ENCODE measurements around the gene ZNF576.
"Not testable (repeated sequence)": the region's sequence is repeated elsewhere in the genome, so short reads cannot be mapped to it uniquely, and the experiment has no call there.

Gene ZNF576, protein sequence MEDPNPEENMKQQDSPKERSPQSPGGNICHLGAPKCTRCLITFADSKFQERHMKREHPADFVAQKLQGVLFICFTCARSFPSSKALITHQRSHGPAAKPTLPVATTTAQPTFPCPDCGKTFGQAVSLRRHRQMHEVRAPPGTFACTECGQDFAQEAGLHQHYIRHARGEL

DNA sequence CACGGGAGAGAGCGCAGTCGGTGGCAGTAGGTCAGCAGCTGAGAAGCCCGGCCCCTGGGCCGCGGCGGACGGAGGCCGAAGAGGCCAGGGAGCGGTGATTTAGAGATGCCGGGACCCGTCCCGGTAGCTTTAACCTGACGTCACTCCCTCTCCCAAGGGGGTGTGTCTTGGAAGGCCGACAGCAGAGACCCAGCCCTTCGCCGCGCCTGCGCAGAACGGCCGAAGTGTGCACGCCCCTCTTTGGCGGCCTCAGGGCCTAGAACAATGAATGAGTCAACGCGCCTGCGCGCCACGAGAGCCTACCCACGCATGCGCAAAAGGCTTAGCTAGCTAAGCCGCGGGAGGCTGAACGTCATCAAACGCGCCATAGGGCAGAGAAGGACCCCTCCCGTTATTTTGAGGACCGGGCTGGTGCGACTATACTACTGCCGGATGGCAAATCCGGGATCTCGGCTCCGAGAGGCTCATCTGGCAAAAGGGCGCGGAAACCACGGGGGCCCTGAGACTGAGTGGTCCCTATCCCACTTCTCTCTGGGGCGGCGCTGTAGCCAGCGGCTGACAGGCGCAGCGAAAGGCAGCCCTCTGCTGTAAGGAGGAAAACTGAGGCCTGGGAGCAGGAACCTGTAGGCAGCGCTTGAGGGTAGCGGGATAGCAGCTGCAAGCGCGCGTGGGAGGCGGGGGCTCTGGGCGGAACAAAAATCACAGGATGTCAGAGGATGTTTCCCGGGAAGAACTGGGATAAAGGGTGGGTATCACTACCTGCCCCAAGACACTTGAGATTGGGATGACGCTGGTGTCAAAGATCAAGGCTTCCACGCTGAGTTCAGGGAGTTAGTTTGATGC, at the start of gene ZNF576, which contains the start of gene IRGQ:
Gene ZNF576 (plus strand): TSS at position 597 of the 843 bp plus-strand sequence. CDS start 514 bp downstream, outside the sequence.
Gene IRGQ (minus strand): TSS at position 136 of the 843 bp plus-strand sequence. CDS start 796 bp downstream, outside the sequence.
- in situ Hi-C loops (cut with MboI; ENCODE audit: low sequenced_read_pairs): no loop called here

- in situ Hi-C loops (cut with MboI; ENCODE audit: low sequenced_read_pairs): not testable (repeated sequence)
These were observed 48.5 kb upstream of the ZNF576 start for GRCh38 chr19:43547926-43548325.

GRCh38 chr19:43548706-43549105, 47.7 kb upstream of the ZNF576 start:
- in situ Hi-C loops (cut with MboI; ENCODE audit: low sequenced_read_pairs): no loop called here

DNA sequence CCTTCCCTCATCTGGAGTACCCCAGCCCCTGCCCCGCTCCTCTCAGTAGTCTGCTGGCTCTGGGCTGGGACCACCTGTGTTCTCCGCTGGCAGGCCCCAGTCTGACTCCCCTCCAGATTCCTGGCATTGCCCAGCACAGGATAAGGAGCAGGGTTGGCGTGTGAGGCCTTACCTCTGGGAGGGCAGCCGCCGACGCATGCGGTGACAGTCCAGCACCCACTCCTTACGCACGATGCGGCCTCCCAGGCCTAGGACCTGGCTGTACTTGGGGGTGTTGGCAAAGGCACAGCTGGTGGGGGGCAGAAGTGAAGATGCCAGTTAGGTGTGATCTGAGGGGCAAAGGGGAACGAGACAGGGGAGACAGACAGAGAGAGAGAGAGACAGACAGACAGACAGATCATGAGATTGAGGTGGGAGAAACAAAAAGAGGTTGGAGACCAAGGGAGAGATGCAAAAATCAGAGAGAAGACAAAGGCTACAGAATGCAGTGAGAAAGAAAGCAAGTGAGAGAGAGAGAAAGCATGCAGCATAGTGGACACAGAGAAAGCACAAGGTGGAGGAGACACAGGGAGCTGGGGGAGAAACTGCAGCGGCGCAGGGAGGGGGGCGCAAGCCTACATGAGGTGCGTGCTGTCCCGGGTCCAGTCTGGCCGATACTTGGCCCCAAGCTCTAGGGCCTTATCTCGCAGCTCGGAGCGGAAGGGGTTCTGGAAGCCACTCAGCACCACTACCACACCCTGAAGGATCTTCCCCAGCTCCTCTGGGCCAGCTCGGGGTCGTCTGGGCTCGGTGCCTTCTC, 44.8 kb upstream of the ZNF576 start:
- in situ Hi-C loops (cut with MboI; ENCODE audit: low sequenced_read_pairs): no loop called here

DNA sequence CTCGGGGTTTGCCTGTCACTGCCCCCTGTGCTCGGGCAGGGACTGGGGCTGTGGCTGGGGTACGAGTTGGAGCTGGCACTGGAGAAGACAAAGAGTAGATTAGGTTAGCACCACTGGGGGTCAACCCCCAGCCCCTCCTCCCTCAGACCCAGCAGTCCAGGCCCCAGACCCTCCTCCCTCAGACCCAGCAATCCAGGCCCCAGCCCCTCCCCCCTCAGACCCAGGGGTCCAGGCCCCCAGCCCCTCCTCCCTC, 44.3 kb upstream of the ZNF576 start:
- in situ Hi-C loops (cut with MboI; ENCODE audit: low sequenced_read_pairs): no loop called here

GRCh38 chr19:43552616-43553015, 43.8 kb upstream of the ZNF576 start:
- in situ Hi-C loops (cut with MboI; ENCODE audit: low sequenced_read_pairs): no loop called here

DNA sequence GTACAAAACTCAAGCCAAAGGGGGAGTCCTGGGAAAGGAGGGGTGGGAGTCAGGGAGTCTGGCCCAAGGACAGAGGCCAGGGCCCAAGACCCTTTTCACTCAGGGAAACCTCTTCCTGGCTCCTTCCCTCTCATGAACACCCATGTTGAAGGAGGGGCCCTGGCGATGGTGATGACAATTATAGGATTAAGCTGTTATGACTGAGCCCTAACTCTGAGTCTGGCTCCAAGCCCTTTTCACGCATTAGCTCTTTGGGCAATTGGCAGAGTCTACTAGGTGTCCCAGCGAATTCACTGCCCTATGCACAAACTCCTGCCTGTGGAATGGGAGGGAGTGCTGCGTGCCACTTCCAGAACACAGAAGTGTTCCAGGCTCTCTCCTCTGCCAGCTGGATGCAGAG, 42.7 kb upstream of the ZNF576 start:
- in situ Hi-C loops (cut with MboI; ENCODE audit: low sequenced_read_pairs): no loop called here

DNA sequence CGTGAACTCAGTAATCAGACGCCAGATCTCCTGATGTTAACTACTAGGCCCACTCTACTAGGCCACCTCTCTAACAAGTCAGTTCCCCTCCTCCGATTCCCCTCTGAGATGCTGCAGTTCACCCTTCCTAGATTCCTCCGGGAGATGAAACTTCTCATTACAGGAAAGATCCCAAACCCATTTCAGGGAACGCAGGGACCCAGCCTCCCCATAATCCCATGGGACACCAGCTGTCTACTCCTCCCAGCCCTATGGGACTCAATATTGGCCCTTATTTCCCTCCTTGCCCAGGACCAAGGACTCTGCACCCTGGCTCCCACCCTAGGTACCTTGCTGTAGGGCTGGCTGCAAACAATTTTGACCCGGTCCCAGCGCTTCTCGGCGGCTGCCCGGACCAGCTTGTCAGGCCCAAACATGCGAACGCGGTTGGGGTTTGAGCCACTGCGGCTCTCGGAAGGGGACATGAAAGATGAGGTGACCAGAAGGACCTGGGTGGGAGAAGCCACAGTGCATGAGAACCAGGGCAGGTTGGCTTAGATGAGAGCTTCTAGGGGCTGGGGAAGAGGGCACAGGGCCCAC, 42.0 kb upstream of the ZNF576 start:
- in situ Hi-C loops (cut with MboI; ENCODE audit: low sequenced_read_pairs): no loop called here

DNA sequence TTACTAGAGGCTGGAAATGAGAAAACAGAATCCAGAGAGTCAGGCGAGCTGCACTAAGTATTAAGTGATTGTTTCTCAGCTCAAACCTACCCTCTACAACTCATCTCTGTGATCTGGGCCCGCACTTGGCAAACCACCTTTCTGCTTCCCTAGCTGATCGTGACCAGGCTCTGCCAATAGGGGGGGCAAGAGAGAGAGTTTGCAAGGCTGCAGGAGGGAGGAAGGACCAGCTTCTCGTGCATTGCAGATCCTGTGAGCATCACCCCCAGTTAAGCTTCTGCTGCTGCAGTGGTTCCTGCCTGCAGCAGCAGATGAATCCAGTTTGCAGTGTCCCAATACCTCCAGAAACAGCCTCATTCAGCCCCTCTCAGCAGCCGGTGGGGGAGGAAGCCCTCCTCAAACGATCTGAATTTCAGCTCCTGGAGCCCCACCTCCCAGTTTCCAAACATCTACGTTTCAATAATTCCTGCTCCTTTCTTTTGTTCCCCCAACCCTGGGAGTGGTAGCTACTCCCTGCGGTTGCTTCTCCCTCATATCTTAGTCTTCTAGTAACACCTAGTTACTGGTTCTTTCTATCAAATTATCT, 41.1 kb upstream of the ZNF576 start:
- in situ Hi-C loops (cut with MboI; ENCODE audit: low sequenced_read_pairs): no loop called here

GRCh38 chr19:43560687-43561086, 35.7 kb upstream of the ZNF576 start:
- in situ Hi-C loops (cut with MboI; ENCODE audit: low sequenced_read_pairs): no loop called here

DNA sequence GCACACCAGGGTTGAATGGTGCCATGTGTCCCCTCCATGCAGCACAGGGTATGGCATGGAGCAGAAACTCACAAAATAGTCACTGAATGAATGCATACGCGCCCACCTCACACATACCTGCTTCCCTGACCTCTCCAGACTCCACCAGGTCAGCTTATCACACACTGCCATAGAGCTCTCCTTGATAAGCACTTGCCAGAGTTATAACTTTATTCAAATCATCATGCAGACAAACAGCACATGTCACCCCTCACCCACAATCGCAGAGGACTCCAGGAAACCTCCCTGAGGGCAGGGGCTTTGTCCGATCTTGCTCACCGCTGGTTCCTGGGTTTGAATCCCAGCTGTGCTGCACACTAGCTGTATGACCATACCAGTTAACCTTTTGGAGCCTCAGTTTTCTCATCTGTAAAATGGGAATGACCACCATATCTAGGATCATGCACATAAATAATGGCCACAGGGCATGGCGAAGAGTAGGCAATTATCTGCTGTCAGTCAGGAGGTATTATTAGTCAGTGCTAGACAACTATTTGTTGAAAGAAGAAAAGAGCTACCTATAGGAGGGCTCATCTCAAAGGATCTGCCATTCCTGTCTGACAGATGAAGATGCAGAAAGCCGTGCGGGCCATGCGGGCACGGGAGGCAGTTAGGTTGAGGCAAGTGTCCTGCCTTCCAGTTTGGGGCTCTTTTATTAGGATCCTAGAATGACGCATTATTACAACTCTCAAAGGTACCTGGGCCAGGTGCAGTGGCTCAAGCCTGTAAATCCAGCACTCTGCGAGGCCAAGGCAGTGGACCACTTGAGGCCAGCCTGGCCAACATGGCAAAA, 35.0 kb upstream of the ZNF576 start:
- in situ Hi-C loops (cut with MboI; ENCODE audit: low sequenced_read_pairs): no loop called here

DNA sequence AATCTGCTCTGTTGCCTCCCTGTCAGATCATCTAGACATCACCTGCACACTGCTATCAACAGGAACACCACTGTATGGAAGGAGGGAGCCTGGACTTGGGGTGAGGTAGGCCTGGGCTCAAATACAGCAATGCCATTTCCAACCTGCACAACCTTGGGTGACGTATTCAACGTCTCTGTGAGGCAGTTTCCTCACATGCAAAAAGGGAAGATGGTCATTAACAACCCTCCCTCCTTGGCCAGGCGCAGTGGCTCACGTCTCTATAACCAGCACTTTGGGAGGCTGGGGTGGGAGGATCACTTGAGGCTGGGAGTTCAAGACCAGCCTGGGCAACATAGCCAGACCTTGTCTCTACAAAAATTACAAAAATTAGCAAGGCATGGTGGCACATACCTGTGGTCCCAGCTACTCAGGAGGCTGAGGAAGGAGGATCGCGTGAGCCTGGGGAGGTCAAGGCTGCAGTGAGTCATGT, 34.1 kb upstream of the ZNF576 start:
- in situ Hi-C loops (cut with MboI; ENCODE audit: low sequenced_read_pairs): no loop called here

DNA sequence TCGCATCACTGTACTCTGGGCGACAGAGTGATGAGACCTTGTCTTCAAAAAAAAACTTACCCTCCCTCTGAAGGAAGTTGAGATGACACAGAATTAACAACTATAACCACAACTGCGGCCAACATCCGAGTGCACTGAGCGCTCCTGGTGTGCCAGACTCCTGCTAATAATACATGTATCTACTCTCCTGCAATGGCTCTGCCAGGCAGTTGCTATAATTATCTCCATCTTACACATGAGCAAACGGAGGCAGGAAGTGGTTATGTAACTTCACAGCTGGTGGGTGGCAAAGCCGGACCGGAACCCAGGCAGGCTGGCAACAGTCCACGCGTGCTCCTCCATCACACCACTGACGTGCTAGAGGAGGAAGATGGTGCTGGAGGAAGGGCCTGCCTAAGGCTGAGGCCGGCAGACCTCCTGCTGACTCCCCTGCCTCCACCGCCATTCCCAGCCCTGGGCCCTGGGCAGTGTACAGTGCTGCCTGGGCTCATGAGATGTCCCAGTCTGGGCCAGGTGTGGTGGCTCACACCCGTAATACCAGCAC, 33.6 kb upstream of the ZNF576 start:
- in situ Hi-C loops (cut with MboI; ENCODE audit: low sequenced_read_pairs): no loop called here

- in situ Hi-C loops (cut with MboI; ENCODE audit: low sequenced_read_pairs): no loop called here
These were observed 32.5 kb upstream of the ZNF576 start for GRCh38 chr19:43563816-43564457.

DNA sequence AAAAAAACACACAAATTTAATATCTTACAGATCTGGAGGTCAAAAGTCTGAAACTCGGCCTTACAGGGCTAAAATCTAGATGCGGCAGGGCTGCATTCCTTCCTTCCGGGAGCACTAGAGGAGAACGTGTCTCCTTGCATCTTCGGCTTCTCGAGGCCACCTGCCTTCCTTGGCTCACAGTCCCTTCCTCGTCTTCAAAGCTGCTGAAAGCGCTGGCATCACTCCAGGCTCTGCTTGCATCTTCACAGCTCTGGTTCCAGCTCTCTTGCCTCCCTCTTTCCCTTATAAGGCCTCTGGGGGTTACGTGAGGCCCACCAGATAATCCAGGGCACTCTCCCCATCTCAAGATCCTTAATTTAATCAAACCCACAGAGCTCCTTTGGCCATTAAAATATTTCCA, 31.6 kb upstream of the ZNF576 start:
- in situ Hi-C loops (cut with MboI; ENCODE audit: low sequenced_read_pairs): no loop called here

DNA sequence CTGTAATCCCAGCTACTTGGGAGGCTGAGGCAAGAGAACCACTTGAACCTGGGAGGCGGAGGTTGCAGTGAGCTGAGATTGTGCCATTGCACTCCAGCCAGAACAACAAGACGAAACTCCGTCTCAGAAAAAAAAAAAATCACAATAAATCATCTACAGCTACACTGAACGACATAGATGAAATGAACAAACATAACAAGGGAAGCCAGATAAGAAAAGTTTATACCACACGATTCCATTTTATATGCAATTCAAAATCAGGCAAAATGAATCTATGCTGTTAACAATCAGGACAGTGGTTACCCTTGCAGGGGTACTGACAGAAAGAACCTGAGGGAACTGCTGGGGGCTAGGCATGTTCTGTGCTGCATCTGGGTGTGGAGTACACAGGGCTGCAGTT, 26.7 kb upstream of the ZNF576 start:
- in situ Hi-C loops (cut with MboI; ENCODE audit: low sequenced_read_pairs): no loop called here

GRCh38 chr19:43570174-43570791, 26.1 kb upstream of the ZNF576 start:
- in situ Hi-C loops (cut with MboI; ENCODE audit: low sequenced_read_pairs): no loop called here

GRCh38 chr19:43572171-43572588, 24.2 kb upstream of the ZNF576 start:
- in situ Hi-C loops (cut with MboI; ENCODE audit: low sequenced_read_pairs): no loop called here

Measured in HL-60/S4 treated with retinoic acid at 250 ng/mL for 4 days and 3 days (cell line).